GM23248 (cell line): Measurements from ENCODE around the gene GSE1. TPM values are rescaled to one million over a fixed set of nuclear protein-coding genes. Genes with fewer than 3 reads are reported as not detected.

Experiments
- DNase-seq: peaks from one replicate; pipeline ENCODE4 v3.0.0-alpha.2; 2015
- H2AFZ ChIP-seq: fragments of 200-600 bp; sonication (generic); 2 replicates; pipeline ENCODE4 v1.6.1; 2016; ENCODE audit warnings: antibody characterized with exemption
- H3F3A ChIP-seq: fragments of 200-600 bp; sonication (generic); 2 replicates; pipeline ENCODE4 v1.6.1; 2016; ENCODE audit warnings: mild to moderate bottlenecking, antibody characterized with exemption, mixed run types; ENCODE audit not compliant: insufficient read depth
- H3K27ac ChIP-seq: fragments of 200-600 bp; sonication (generic); 2 replicates; pipeline ENCODE4 v1.5.1; 2016; ENCODE audit warnings: mild to moderate bottlenecking
- H3K27me3 ChIP-seq: fragments of 200-600 bp; sonication (generic); replicated peaks from 2 replicates; pipeline ENCODE4 v1.6.1; 2016; ENCODE audit warnings: mild to moderate bottlenecking; ENCODE audit not compliant: insufficient read depth
- H3K36me3 ChIP-seq: fragments of 200-600 bp; sonication (generic); 2 replicates; pipeline ENCODE4 v1.6.1; 2016; ENCODE audit warnings: low read depth, mild to moderate bottlenecking
- H3K4me1 ChIP-seq: fragments of 200-600 bp; sonication (generic); 2 replicates; pipeline ENCODE4 v1.6.1; 2016; ENCODE audit warnings: mild to moderate bottlenecking; ENCODE audit not compliant: insufficient read depth
- H3K4me2 ChIP-seq: fragments of 200-600 bp; sonication (generic); one replicate; pipeline ENCODE4 v1.6.1; 2016; ENCODE audit warnings: mild to moderate bottlenecking; ENCODE audit not compliant: unreplicated experiment
- H3K4me3 ChIP-seq: fragments of 200-600 bp; sonication (generic); 2 replicates; pipeline ENCODE4 v1.5.1; 2016; ENCODE audit warnings: mild to moderate bottlenecking
- H3K79me2 ChIP-seq: fragments of 200-600 bp; sonication (generic); 2 replicates; pipeline ENCODE4 v1.6.1; 2016; ENCODE audit warnings: mild to moderate bottlenecking; ENCODE audit not compliant: insufficient read depth
- H3K9ac ChIP-seq: fragments of 200-600 bp; sonication (generic); 2 replicates; pipeline ENCODE4 v1.6.1; 2016; ENCODE audit warnings: mild to moderate bottlenecking
- H3K9me2 ChIP-seq: fragments of 200-600 bp; sonication (generic); 2 replicates; pipeline ENCODE4 v1.6.1; 2016; ENCODE audit warnings: mixed run types, mild to moderate bottlenecking, moderate library complexity; ENCODE audit not compliant: insufficient read depth
- H3K9me3 ChIP-seq: fragments of 200-600 bp; sonication (generic); one replicate; pipeline ENCODE4 v1.6.1; 2017; ENCODE audit warnings: low read depth
- H4K20me1 ChIP-seq: fragments of 200-600 bp; sonication (generic); 2 replicates; pipeline ENCODE4 v1.6.0; 2016; ENCODE audit not compliant: insufficient read depth
- EZH2 ChIP-seq: fragments of 200-600 bp; sonication (generic); IDR thresholded peaks from 2 replicates; pipeline ENCODE4 v1.6.1; 2018; ENCODE audit warnings: antibody characterized with exemption, mild to moderate bottlenecking; ENCODE audit not compliant: insufficient read depth, poor library complexity, severe bottlenecking
- EZH2phosphoT487 ChIP-seq: fragments of 200-600 bp; sonication (generic); IDR thresholded peaks from 2 replicates; pipeline ENCODE4 v1.6.1; 2018; ENCODE audit warnings: antibody characterized with exemption, moderate library complexity, mild to moderate bottlenecking, low read depth; ENCODE audit not compliant: insufficient read depth
- WGBS, 2 experiments: methylation state at CpG; one replicate each; pipeline ENCODE4 v1.1.6; 2015 to 2017; ENCODE audit warnings: low lambda C conversion rate in 2 of 2, low coverage in 1 of 2; ENCODE audit errors: missing lambda C conversion rate in 2 of 2; 5-methylcytosine and 5-hydroxymethylcytosine counted together
- in situ Hi-C: fragments of 300-500 bp; cut with MboI; formaldehyde crosslinking; loops from 2 replicates; pipeline ENCODE4 v1.15.0; 2020
- polyA plus RNA-seq: library from polyadenylated mRNA; unstranded; fragments of >200 nt; fragmentation: Nextera tagmentation; extraction: Ambion mirVana; gene quantifications from 2 replicates; pipeline ENCODE4 v1.2.1, GENCODE V29; 2016
- total RNA-seq: library from RNA; depleted of rRNA; stranded (reverse); fragments of >200 nt; shearing (Covaris generic); gene quantifications from 2 replicates; pipeline ENCODE4 v1.2.3, GENCODE V29; 2014

GSE1 gene
- total and polyA plus RNA-seq, 2 experiments from 2014 or later: 11.6 to 35.1 TPM

DNA sequence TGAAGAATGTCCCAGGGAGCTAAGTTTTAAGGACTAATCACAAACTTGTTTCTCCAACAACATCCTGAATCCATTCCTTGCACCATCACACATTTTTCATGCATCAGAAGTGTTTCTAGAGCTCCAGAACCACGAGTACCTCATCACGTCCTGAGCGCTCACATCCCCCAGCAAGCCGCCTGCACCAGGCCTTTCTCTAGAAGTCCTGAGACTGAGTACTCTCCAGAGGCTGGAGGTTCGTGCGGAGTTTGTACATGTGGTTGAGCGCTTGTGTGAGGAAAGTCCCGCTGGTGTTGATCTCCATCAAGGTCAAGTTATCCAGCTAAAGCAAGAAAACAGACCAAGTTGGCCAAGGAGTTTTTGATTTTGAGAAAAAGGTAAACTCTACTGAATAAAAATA lies 64.9 kb downstream of the GSE1 start:
- Histone ChIP-seq H3K4me3 (no peak overlapping the region), H3K9me3 (no peaks in the 10 kb centered on the region), H4K20me1 (no peaks in the 10 kb centered on the region), H3K27me3 (no peaks in the 10 kb centered on the region), H3K36me3 (peaks cover 33% of the 10 kb centered on the region), H3K9ac (no peak overlapping the region), H3K79me2 (no peaks in the 10 kb centered on the region), H3K4me2 (no peak overlapping the region), H3F3A (peaks cover 31% of the 10 kb centered on the region), H3K9me2 (no peaks in the 10 kb centered on the region), H3K27ac (no peak overlapping the region), H2AFZ (no peak overlapping the region), H3K4me1 (no peaks in the 10 kb centered on the region)
- no peak for DNase-seq
- 90 to 93% methylated on average over 8 of the region's 8 CpGs for WGBS, 2 experiments
- TF ChIP-seq EZH2 (no peak), EZH2phosphoT487 (no peak)
- in situ Hi-C loops: no loop called here

- in situ Hi-C loops: no loop called here
- H3K4me2 ChIP-seq: no peak overlapping the region
- no peak overlapping the region for H3K27ac ChIP-seq
- no peak for TF ChIP-seq EZH2
- no peak for TF ChIP-seq EZH2phosphoT487
- H3K79me2 ChIP-seq: no peaks in the 10 kb centered on the region
- DNase-seq: no peak
- H3K4me1 ChIP-seq: no peaks in the 10 kb centered on the region
- peaks cover 25% of the 10 kb centered on the region; the same call in 1 of the 2 replicates for H3F3A ChIP-seq
- no peak overlapping the region for H3K9ac ChIP-seq
- 95% methylated on average over 5 of the region's 5 CpGs for WGBS, 2 experiments
- H3K36me3 ChIP-seq: peaks cover 26% of the 10 kb centered on the region
- H3K9me2 ChIP-seq: no peaks in the 10 kb centered on the region
- no peak overlapping the region for H2AFZ ChIP-seq
- H3K27me3 ChIP-seq: no peaks in the 10 kb centered on the region
- H4K20me1 ChIP-seq: no peaks in the 10 kb centered on the region
- no peak overlapping the region for H3K4me3 ChIP-seq
- H3K9me3 ChIP-seq: no peaks in the 10 kb centered on the region
Observed at GRCh38 chr16:85678821-85679220, 65.7 kb downstream of the GSE1 start.

- Histone ChIP-seq H3K9me2 (no peaks in the 10 kb centered on the region), H4K20me1 (no peaks in the 10 kb centered on the region), H3K27ac (no peak overlapping the region), H3K9me3 (no peaks in the 10 kb centered on the region), H3K27me3 (no peaks in the 10 kb centered on the region), H2AFZ (no peak overlapping the region), H3K4me1 (no peaks in the 10 kb centered on the region), H3K4me3 (no peak overlapping the region), H3K36me3 (peaks cover 19% of the 10 kb centered on the region), H3K9ac (no peak overlapping the region), H3K4me2 (no peak overlapping the region), H3K79me2 (no peaks in the 10 kb centered on the region), H3F3A (peaks cover 21% of the 10 kb centered on the region; the same call in 1 of the 2 replicates)
- in situ Hi-C loops: no loop called here
- TF ChIP-seq EZH2 (no peak), EZH2phosphoT487 (no peak)
- no peak for DNase-seq
- 94 to 95% methylated on average over 6 of the region's 6 CpGs for WGBS, 2 experiments
Observed at GRCh38 chr16:85679870-85680269, 66.7 kb downstream of the GSE1 start.

DNA sequence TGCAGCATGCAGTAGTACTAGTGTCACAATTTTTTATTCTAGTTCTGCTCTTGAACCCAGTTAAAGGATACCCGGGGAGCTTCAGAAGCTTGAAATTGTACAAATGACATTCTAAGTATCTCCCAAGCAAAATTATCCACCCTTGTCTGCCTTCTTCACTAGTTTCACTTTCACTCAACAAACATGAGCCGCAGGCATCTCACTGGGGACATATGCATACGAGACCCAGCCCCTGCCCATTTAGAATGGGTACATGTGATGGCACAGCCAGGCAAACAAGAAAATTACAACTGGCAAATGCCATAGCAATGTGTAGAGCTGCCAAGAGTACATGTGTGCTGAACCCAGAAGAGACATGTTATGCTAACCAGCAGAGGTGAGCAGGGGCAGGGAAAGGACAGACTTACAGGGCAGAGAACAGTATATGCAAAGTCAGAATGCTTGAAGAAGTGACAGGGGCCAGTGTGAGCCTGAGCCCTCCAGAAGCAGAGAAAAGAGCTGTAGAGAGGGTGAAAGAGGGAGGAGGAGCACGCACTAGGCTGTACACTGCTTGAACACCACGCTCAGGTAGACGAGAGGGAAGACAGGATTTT lies 67.3 kb downstream of the GSE1 start:
- WGBS, 2 experiments: 93 to 98% methylated on average over 6 of the region's 6 CpGs
- Histone ChIP-seq H3K4me2 (no peak overlapping the region), H3K36me3 (peaks cover 13% of the 10 kb centered on the region), H3K27me3 (no peaks in the 10 kb centered on the region), H3K4me1 (no peaks in the 10 kb centered on the region), H3K27ac (no peak overlapping the region), H3K79me2 (no peaks in the 10 kb centered on the region), H3K9me2 (no peaks in the 10 kb centered on the region), H3K4me3 (no peak overlapping the region), H4K20me1 (no peaks in the 10 kb centered on the region), H3K9ac (no peak overlapping the region), H3F3A (peaks cover 15% of the 10 kb centered on the region; the same call in 1 of the 2 replicates), H3K9me3 (no peaks in the 10 kb centered on the region), H2AFZ (no peak overlapping the region)
- TF ChIP-seq EZH2phosphoT487: no peak
- TF ChIP-seq EZH2: no peak
- DNase-seq: no peak
- in situ Hi-C loops: no loop called here

DNA sequence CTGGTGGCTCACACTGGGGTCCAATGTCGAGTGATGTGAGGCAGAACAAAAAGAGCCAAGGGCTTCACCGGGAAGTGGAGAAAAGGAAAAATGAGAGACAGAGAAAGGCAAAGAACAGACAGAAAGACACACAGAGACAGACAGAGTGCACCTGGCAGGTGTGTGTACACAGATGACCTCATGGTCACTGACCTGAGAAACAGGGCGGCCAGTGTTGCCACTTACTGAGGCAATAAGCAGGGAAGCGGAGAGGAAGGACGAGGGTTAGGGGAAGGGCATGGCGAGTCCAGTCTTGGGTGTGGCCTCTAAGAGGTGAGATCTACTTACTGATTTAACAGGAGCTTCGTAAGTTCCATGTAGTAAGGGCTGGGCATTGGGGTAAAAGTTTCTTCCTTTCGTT lies 68.1 kb downstream of the GSE1 start:
- Histone ChIP-seq H3K27me3 (no peaks in the 10 kb centered on the region), H3K79me2 (no peaks in the 10 kb centered on the region), H2AFZ (no peak overlapping the region), H3K9me2 (no peaks in the 10 kb centered on the region), H3F3A (peaks cover 9% of the 10 kb centered on the region; the same call in 1 of the 2 replicates), H3K9me3 (no peaks in the 10 kb centered on the region), H3K4me3 (no peak overlapping the region), H3K27ac (no peak overlapping the region), H3K4me2 (no peak overlapping the region), H3K4me1 (no peaks in the 10 kb centered on the region), H3K9ac (no peak overlapping the region), H4K20me1 (no peaks in the 10 kb centered on the region), H3K36me3 (peaks cover 8% of the 10 kb centered on the region; the same call in 1 of the 2 replicates)
- DNase-seq: no peak
- in situ Hi-C loops: no loop called here
- no peak for TF ChIP-seq EZH2phosphoT487
- TF ChIP-seq EZH2: no peak
- WGBS, 2 experiments: 87 to 93% methylated on average over 8 of the region's 8 CpGs
